ENCODE measurements around the gene DENND5A.
"Not testable (repeated sequence)": the region's sequence is repeated elsewhere in the genome, so short reads cannot be mapped to it uniquely, and the experiment has no call there.

Gene DENND5A

GRCh38 chr11:9104580-9104979 lies 160.6 kb downstream of the DENND5A start:
- Histone ChIP-seq H3K36me3 (ENCODE audit: control insufficient read depth, insufficient read depth, low read length) (no peaks in the 10 kb centered on the region), H3K27ac (ENCODE audit: insufficient read depth, low read depth, low read length, poor library complexity, severe bottlenecking) (no peak overlapping the region), H3K4me1 (ENCODE audit: control insufficient read depth, insufficient read depth, low read length) (no peaks in the 10 kb centered on the region), H3K9me3 (ENCODE audit: control insufficient read depth, low read length) (no peaks in the 10 kb centered on the region), H3K27me3 (ENCODE audit: control insufficient read depth, insufficient read depth, low read length, poor library complexity, severe bottlenecking) (no peaks in the 10 kb centered on the region), H3K4me3 (ENCODE audit: insufficient read depth, low read depth, low read length) (no peak overlapping the region)
- WGBS, 2 experiments, result 93 to 95% methylated on average over 7 of the region's 7 CpGs

- Histone ChIP-seq H3K27ac (ENCODE audit: insufficient read depth, low read depth, low read length, poor library complexity, severe bottlenecking) (no peak overlapping the region), H3K4me1 (ENCODE audit: control insufficient read depth, insufficient read depth, low read length) (no peaks in the 10 kb centered on the region)
Measured at GRCh38 chr11:9103542-9104276, 161.4 kb downstream of the DENND5A start.

GRCh38 chr11:9099617-9100016 lies 165.5 kb downstream of the DENND5A start:
- Histone ChIP-seq H3K27me3 (ENCODE audit: control insufficient read depth, insufficient read depth, low read length, poor library complexity, severe bottlenecking) (no peaks in the 10 kb centered on the region), H3K4me3 (ENCODE audit: insufficient read depth, low read depth, low read length) (no peak overlapping the region), H3K4me1 (ENCODE audit: control insufficient read depth, insufficient read depth, low read length) (no peaks in the 10 kb centered on the region), H3K27ac (ENCODE audit: insufficient read depth, low read depth, low read length, poor library complexity, severe bottlenecking) (no peak overlapping the region), H3K9me3 (ENCODE audit: control insufficient read depth, low read length) (no peaks in the 10 kb centered on the region), H3K36me3 (ENCODE audit: control insufficient read depth, insufficient read depth, low read length) (no peaks in the 10 kb centered on the region)
- WGBS, 2 experiments, result 75 to 87% methylated on average over 4 of the region's 4 CpGs

More at GRCh38 chr11:9103542-9104276, 161.4 kb downstream of the DENND5A start:
- no peaks in the 10 kb centered on the region for H3K27me3 ChIP-seq (ENCODE audit: control insufficient read depth, insufficient read depth, low read length, poor library complexity, severe bottlenecking)
- no peaks in the 10 kb centered on the region for H3K36me3 ChIP-seq (ENCODE audit: control insufficient read depth, insufficient read depth, low read length)
- no peak overlapping the region for H3K4me3 ChIP-seq (ENCODE audit: insufficient read depth, low read depth, low read length)
- H3K9me3 ChIP-seq (ENCODE audit: control insufficient read depth, low read length), result no peaks in the 10 kb centered on the region
- WGBS, 2 experiments, result 94 to 97% methylated on average over 7 of the region's 7 CpGs

GRCh38 chr11:9098455-9098854 lies 166.7 kb downstream of the DENND5A start:
- not testable (repeated sequence) for H3K4me3 ChIP-seq (ENCODE audit: insufficient read depth, low read depth, low read length); H3K27ac ChIP-seq (ENCODE audit: insufficient read depth, low read depth, low read length, poor library complexity, severe bottlenecking); H3K4me1 ChIP-seq (ENCODE audit: control insufficient read depth, insufficient read depth, low read length); H3K27me3 ChIP-seq (ENCODE audit: control insufficient read depth, insufficient read depth, low read length, poor library complexity, severe bottlenecking); H3K9me3 ChIP-seq (ENCODE audit: control insufficient read depth, low read length); H3K36me3 ChIP-seq (ENCODE audit: control insufficient read depth, insufficient read depth, low read length)
- WGBS, 2 experiments, result 55 to 77% methylated on average over 2 of the region's 2 CpGs

GRCh38 chr11:9097186-9097943 lies 167.8 kb downstream of the DENND5A start:
- not testable (repeated sequence) for H3K9me3 ChIP-seq (ENCODE audit: control insufficient read depth, low read length); H3K27me3 ChIP-seq (ENCODE audit: control insufficient read depth, insufficient read depth, low read length, poor library complexity, severe bottlenecking); H3K4me3 ChIP-seq (ENCODE audit: insufficient read depth, low read depth, low read length); H3K27ac ChIP-seq (ENCODE audit: insufficient read depth, low read depth, low read length, poor library complexity, severe bottlenecking); H3K36me3 ChIP-seq (ENCODE audit: control insufficient read depth, insufficient read depth, low read length); H3K4me1 ChIP-seq (ENCODE audit: control insufficient read depth, insufficient read depth, low read length)
- WGBS, 2 experiments, result 94% methylated on average over 23 of the region's 23 CpGs

- no peaks in the 10 kb centered on the region for H3K4me1 ChIP-seq (ENCODE audit: control insufficient read depth, insufficient read depth, low read length)
- H3K9me3 ChIP-seq (ENCODE audit: control insufficient read depth, low read length), result no peaks in the 10 kb centered on the region
- no peaks in the 10 kb centered on the region for H3K36me3 ChIP-seq (ENCODE audit: control insufficient read depth, insufficient read depth, low read length)
- H3K4me3 ChIP-seq (ENCODE audit: insufficient read depth, low read depth, low read length), result no peak overlapping the region
- H3K27ac ChIP-seq (ENCODE audit: insufficient read depth, low read depth, low read length, poor library complexity, severe bottlenecking), result no peak overlapping the region
- peaks cover 13% of the 10 kb centered on the region for H3K27me3 ChIP-seq (ENCODE audit: control insufficient read depth, insufficient read depth, low read length, poor library complexity, severe bottlenecking)
- 92 to 97% methylated on average over 5 of the region's 5 CpGs for WGBS, 2 experiments
Measured at GRCh38 chr11:9096427-9096826, 168.7 kb downstream of the DENND5A start.

- Histone ChIP-seq H3K4me3 (ENCODE audit: insufficient read depth, low read depth, low read length) (no peak overlapping the region), H3K27ac (ENCODE audit: insufficient read depth, low read depth, low read length, poor library complexity, severe bottlenecking) (no peak overlapping the region), H3K36me3 (ENCODE audit: control insufficient read depth, insufficient read depth, low read length) (no peaks in the 10 kb centered on the region), H3K27me3 (ENCODE audit: control insufficient read depth, insufficient read depth, low read length, poor library complexity, severe bottlenecking) (peaks cover 23% of the 10 kb centered on the region), H3K9me3 (ENCODE audit: control insufficient read depth, low read length) (no peaks in the 10 kb centered on the region), H3K4me1 (ENCODE audit: control insufficient read depth, insufficient read depth, low read length) (no peaks in the 10 kb centered on the region)
- WGBS, 2 experiments, result 87 to 88% methylated on average over 12 of the region's 12 CpGs
Measured at GRCh38 chr11:9095421-9095820, 169.7 kb downstream of the DENND5A start.

GRCh38 chr11:9094420-9094819 lies 170.7 kb downstream of the DENND5A start:
- 96% methylated on average over 8 of the region's 8 CpGs for WGBS, 2 experiments
- H3K4me1 ChIP-seq (ENCODE audit: control insufficient read depth, insufficient read depth, low read length), result no peaks in the 10 kb centered on the region
- no peaks in the 10 kb centered on the region for H3K9me3 ChIP-seq (ENCODE audit: control insufficient read depth, low read length)
- no peaks in the 10 kb centered on the region for H3K36me3 ChIP-seq (ENCODE audit: control insufficient read depth, insufficient read depth, low read length)
- H3K4me3 ChIP-seq (ENCODE audit: insufficient read depth, low read depth, low read length), result no peak overlapping the region
- peaks cover 34% of the 10 kb centered on the region for H3K27me3 ChIP-seq (ENCODE audit: control insufficient read depth, insufficient read depth, low read length, poor library complexity, severe bottlenecking)
- H3K27ac ChIP-seq (ENCODE audit: insufficient read depth, low read depth, low read length, poor library complexity, severe bottlenecking), result no peak overlapping the region

GRCh38 chr11:9092853-9093778 lies 172.0 kb downstream of the DENND5A start:
- no peak overlapping the region for H3K27ac ChIP-seq (ENCODE audit: insufficient read depth, low read depth, low read length, poor library complexity, severe bottlenecking)
- no peaks in the 10 kb centered on the region for H3K4me1 ChIP-seq (ENCODE audit: control insufficient read depth, insufficient read depth, low read length)
- H3K27me3 ChIP-seq (ENCODE audit: control insufficient read depth, insufficient read depth, low read length, poor library complexity, severe bottlenecking), result peaks cover 41% of the 10 kb centered on the region
- no peaks in the 10 kb centered on the region for H3K36me3 ChIP-seq (ENCODE audit: control insufficient read depth, insufficient read depth, low read length)
- WGBS, 2 experiments, result 81 to 82% methylated on average over 10 of the region's 10 CpGs
- H3K9me3 ChIP-seq (ENCODE audit: control insufficient read depth, low read length), result no peaks in the 10 kb centered on the region
- no peak overlapping the region for H3K4me3 ChIP-seq (ENCODE audit: insufficient read depth, low read depth, low read length)

GRCh38 chr11:9092072-9092471 lies 173.1 kb downstream of the DENND5A start:
- no peaks in the 10 kb centered on the region for H3K36me3 ChIP-seq (ENCODE audit: control insufficient read depth, insufficient read depth, low read length)
- H3K4me1 ChIP-seq (ENCODE audit: control insufficient read depth, insufficient read depth, low read length), result no peaks in the 10 kb centered on the region
- 86 to 87% methylated on average over 4 of the region's 4 CpGs for WGBS, 2 experiments
- peak overlapping the region; percentile 56 for H3K4me3 ChIP-seq (ENCODE audit: insufficient read depth, low read depth, low read length)
- H3K9me3 ChIP-seq (ENCODE audit: control insufficient read depth, low read length), result no peaks in the 10 kb centered on the region
- no peak overlapping the region for H3K27ac ChIP-seq (ENCODE audit: insufficient read depth, low read depth, low read length, poor library complexity, severe bottlenecking)
- peaks cover 41% of the 10 kb centered on the region for H3K27me3 ChIP-seq (ENCODE audit: control insufficient read depth, insufficient read depth, low read length, poor library complexity, severe bottlenecking)

Measured in ectodermal cell (in vitro differentiated cells).